Neural cell (in vitro differentiated cells): Measurements from ENCODE around the gene TBC1D9. TPM values are rescaled to one million over a fixed set of nuclear protein-coding genes. Genes with fewer than 3 reads are reported as not detected.

Experiments used
- H2AFZ ChIP-seq: fragments of 200-600, 300-800 bp; sonication (generic), shearing (Covaris generic); 2 replicates; pipeline ENCODE4 v1.6.0; 2014; ENCODE audit warnings: low read depth, mild to moderate bottlenecking, antibody characterized with exemption, low read length, moderate library complexity
- H3F3A ChIP-seq: fragments of 200-600 bp; shearing (Covaris generic); 2 replicates; pipeline ENCODE4 v1.6.1; 2016; ENCODE audit warnings: mild to moderate bottlenecking, moderate library complexity, mixed read lengths, antibody characterized with exemption, low read length; ENCODE audit not compliant: insufficient read depth, poor library complexity, severe bottlenecking
- H3K27ac ChIP-seq: fragments of 200-600, 300-800 bp; sonication (generic), shearing (Covaris generic); 2 replicates; pipeline ENCODE4 v1.5.1; 2014; ENCODE audit warnings: mild to moderate bottlenecking, low read length, moderate library complexity
- H3K27me3 ChIP-seq: fragments of 300-800, 200-600 bp; sonication (generic), shearing (Covaris generic); 2 replicates; pipeline ENCODE4 v1.6.0; 2014; ENCODE audit warnings: mild to moderate bottlenecking, low read depth, low read length, moderate library complexity; ENCODE audit not compliant: insufficient read depth
- H3K36me3 ChIP-seq: fragments of 300-800, 200-600 bp; sonication (generic), shearing (Covaris generic); 2 replicates; pipeline ENCODE4 v1.5.1; 2014; ENCODE audit warnings: mild to moderate bottlenecking, antibody characterized with exemption, low read length, moderate library complexity; ENCODE audit not compliant: insufficient read depth
- H3K4me2 ChIP-seq: fragments of 300-800, 200-600 bp; sonication (generic), shearing (Covaris generic); 2 replicates; pipeline ENCODE4 v1.6.0; 2014; ENCODE audit warnings: mild to moderate bottlenecking, low read length
- H3K4me3 ChIP-seq: fragments of 300-800, 200-600 bp; sonication (generic), shearing (Covaris generic); 2 replicates; pipeline ENCODE4 v1.5.1; 2014; ENCODE audit warnings: mild to moderate bottlenecking, low read length, moderate library complexity
- H3K79me2 ChIP-seq: fragments of 200-600 bp; shearing (Covaris generic); replicated peaks from 2 replicates; pipeline ENCODE4 v1.6.0; 2014; ENCODE audit warnings: mild to moderate bottlenecking, low read length, moderate library complexity; ENCODE audit not compliant: insufficient read depth
- H3K9ac ChIP-seq: fragments of 300-800, 200-600 bp; sonication (generic), shearing (Covaris generic); 2 replicates; pipeline ENCODE4 v1.6.1; 2016; ENCODE audit warnings: mild to moderate bottlenecking, low read length, mixed read lengths
- H3K9me2 ChIP-seq: fragments of 200-600 bp; shearing (Covaris generic); 2 replicates; pipeline ENCODE4 v1.6.1; 2016; ENCODE audit warnings: mild to moderate bottlenecking, low read length, mixed read lengths; ENCODE audit not compliant: insufficient read depth
- H3K9me3 ChIP-seq: fragments of 200-600, 300-800 bp; sonication (generic), shearing (Covaris generic); 2 replicates; pipeline ENCODE4 v1.6.1; 2016; ENCODE audit warnings: mild to moderate bottlenecking, mixed run types, low read length, moderate library complexity, mixed read lengths
- H4K20me1 ChIP-seq: fragments of 200-600 bp; shearing (Covaris generic); 2 replicates; pipeline ENCODE4 v1.6.1; 2016; ENCODE audit warnings: mild to moderate bottlenecking, mixed run types; ENCODE audit not compliant: insufficient read depth
- CTCF ChIP-seq: fragments of 450-650 bp; IDR thresholded peaks from 2 replicates; pipeline ENCODE4 v1.5.1; 2014; ENCODE audit warnings: antibody characterized with exemption, mild to moderate bottlenecking, moderate library complexity; ENCODE audit not compliant: poor library complexity, severe bottlenecking
- EP300 ChIP-seq: fragments of 450-650 bp; conservative IDR thresholded peaks from 2 replicates; pipeline ENCODE4 v1.6.1; 2014; ENCODE audit warnings: antibody characterized with exemption, mild to moderate bottlenecking, moderate library complexity; ENCODE audit not compliant: poor library complexity, severe bottlenecking
- EZH2 ChIP-seq: fragments of 200-600, 300-800 bp; shearing (Covaris generic), sonication (generic); IDR thresholded peaks from 2 replicates; pipeline ENCODE4 v1.6.1; 2014; ENCODE audit warnings: antibody characterized with exemption, low read length, borderline replicate concordance, mild to moderate bottlenecking; ENCODE audit not compliant: insufficient read depth, poor library complexity, severe bottlenecking
- MXI1 ChIP-seq: fragments of 450-650 bp; conservative IDR thresholded peaks from 2 replicates; pipeline ENCODE4 v1.6.1; 2014; ENCODE audit warnings: antibody characterized with exemption, mild to moderate bottlenecking; ENCODE audit not compliant: poor library complexity, severe bottlenecking
- POLR2AphosphoS5 ChIP-seq: IDR thresholded peaks from 2 replicates; pipeline ENCODE4 v1.6.1; 2012
- RAD21 ChIP-seq: fragments of 450-650 bp; conservative IDR thresholded peaks from 2 replicates; pipeline ENCODE4 v1.6.1; 2014; ENCODE audit warnings: antibody characterized with exemption, mild to moderate bottlenecking, moderate library complexity
- REST ChIP-seq: IDR thresholded peaks from 2 replicates; pipeline ENCODE4 v1.6.1; 2012; ENCODE audit warnings: borderline replicate concordance
- SMC3 ChIP-seq: fragments of 450-650 bp; conservative IDR thresholded peaks from 2 replicates; pipeline ENCODE4 v1.6.1; 2014; ENCODE audit warnings: antibody characterized with exemption, mild to moderate bottlenecking, moderate library complexity; ENCODE audit not compliant: poor library complexity
- TAF1 ChIP-seq: IDR thresholded peaks from 2 replicates; pipeline ENCODE4 v1.6.1; 2012; ENCODE audit warnings: low read depth
- polyA plus RNA-seq: library from polyadenylated mRNA; depleted of rRNA; stranded (reverse); fragments of >200 nt; gene quantifications from 2 replicates; pipeline ENCODE4 v1.2.3, GENCODE V29; 2014

The TBC1D9 gene
- polyA plus RNA-seq, 1 donor from 2014 or later, result 42.8 TPM

- TF ChIP-seq TAF1, result no peak
- no peak for TF ChIP-seq REST
- TF ChIP-seq SMC3, result no peak
- TF ChIP-seq EZH2, result no peak
- no peak for TF ChIP-seq RAD21
- TF ChIP-seq EP300, result no peak
- TF ChIP-seq POLR2AphosphoS5, result no peak
- no peak for TF ChIP-seq MXI1
- TF ChIP-seq CTCF, result no peak
- no peak overlapping the region for H3K9ac ChIP-seq
- no peaks in the 10 kb centered on the region for H3K79me2 ChIP-seq
- H3K9me3 ChIP-seq, result no peaks in the 10 kb centered on the region
- no peaks in the 10 kb centered on the region for H3F3A ChIP-seq
- no peak overlapping the region for H3K4me2 ChIP-seq
- H3K27me3 ChIP-seq, result no peaks in the 10 kb centered on the region
- no peaks in the 10 kb centered on the region for H4K20me1 ChIP-seq
- no peak overlapping the region for H3K27ac ChIP-seq
- peaks cover 14% of the 10 kb centered on the region for H3K36me3 ChIP-seq
- no peak overlapping the region for H3K4me3 ChIP-seq
- H3K9me2 ChIP-seq, result no peaks in the 10 kb centered on the region
- H2AFZ ChIP-seq, result no peak overlapping the region
These were observed 80.5 kb downstream of the TBC1D9 start for GRCh38 chr4:140675599-140676231.

GRCh38 chr4:140673729-140674128 lies 82.5 kb downstream of the TBC1D9 start:
- no peak overlapping the region for H3K4me2 ChIP-seq
- H3K27ac ChIP-seq, result no peak overlapping the region
- H3K9me3 ChIP-seq, result no peaks in the 10 kb centered on the region
- H3F3A ChIP-seq, result no peaks in the 10 kb centered on the region
- no peaks in the 10 kb centered on the region for H3K27me3 ChIP-seq
- H3K4me3 ChIP-seq, result no peak overlapping the region
- no peaks in the 10 kb centered on the region for H4K20me1 ChIP-seq
- H3K9ac ChIP-seq, result no peak overlapping the region
- H3K36me3 ChIP-seq, result peaks cover 19% of the 10 kb centered on the region
- H3K79me2 ChIP-seq, result no peaks in the 10 kb centered on the region
- no peak for TF ChIP-seq MXI1
- no peak for TF ChIP-seq REST
- no peak for TF ChIP-seq EZH2
- no peak for TF ChIP-seq RAD21
- TF ChIP-seq POLR2AphosphoS5, result no peak
- no peak for TF ChIP-seq EP300
- no peak for TF ChIP-seq TAF1
- no peaks in the 10 kb centered on the region for H3K9me2 ChIP-seq
- H2AFZ ChIP-seq, result no peak overlapping the region
